ENCODE measurements around the gene ZNF778. TPM values are rescaled to one million over a fixed set of nuclear protein-coding genes. Genes with fewer than 3 reads are reported as not detected.

Gene ZNF778
- total RNA-seq, 2 donors from 2014 or later: 17.1 to 27.2 TPM

DNA sequence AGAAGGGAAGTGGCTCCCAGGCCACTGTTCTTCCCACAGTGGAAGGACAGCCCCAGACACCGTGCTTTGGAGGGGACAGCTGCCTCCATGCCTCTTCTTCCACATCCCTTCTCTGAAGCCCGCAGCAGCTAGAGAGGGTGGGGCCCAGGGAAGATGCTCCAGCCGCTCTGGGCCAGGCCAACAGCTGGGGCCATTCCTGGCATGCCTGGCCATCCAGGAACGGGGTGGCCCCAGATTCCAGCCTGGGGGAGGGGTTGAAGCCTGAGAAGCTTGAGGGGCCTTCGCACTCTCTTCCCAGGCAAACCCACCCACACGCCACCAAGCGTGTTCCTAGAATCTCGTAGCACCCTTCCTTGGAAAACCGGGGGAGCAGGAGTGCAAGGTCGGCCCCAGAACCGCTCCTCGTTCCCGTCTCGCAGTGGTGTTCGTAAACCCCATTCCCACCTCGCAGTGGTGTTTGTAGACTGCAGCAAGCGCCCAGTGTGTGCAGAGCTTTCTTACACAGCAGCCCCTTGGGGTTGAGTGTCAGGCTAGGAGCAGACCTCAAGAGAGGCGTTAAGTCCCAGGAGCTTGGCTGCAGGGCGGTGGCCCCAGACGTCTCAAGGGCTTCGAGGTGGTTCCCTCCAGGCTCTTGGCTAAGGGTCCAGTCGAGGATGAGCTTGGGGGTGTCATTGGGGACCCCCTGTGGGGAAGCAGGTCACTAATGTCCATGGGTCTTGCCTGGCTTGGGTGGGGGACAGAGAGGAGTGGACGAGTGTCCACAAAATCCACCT, 43.3 kb upstream of the ZNF778 start:
- DNase-seq (ENCODE audit: low spot score): no peak
- H3K9me3 ChIP-seq: no peaks in the 10 kb centered on the region
- H3K4me1 ChIP-seq (ENCODE audit: control insufficient read depth in 1 of 2, low read depth in 2 of 2): peaks cover 7 to 14% of the 10 kb centered on the region in 2 donors
- peaks cover 8% of the 10 kb centered on the region for H3K27me3 ChIP-seq (replicated peaks; ENCODE audit: insufficient read depth)
- no peak for TF ChIP-seq CTCF (IDR thresholded peaks at IDR 0.05)
- no peak overlapping the region for H3K4me3 ChIP-seq
- H3K27ac ChIP-seq: no peak overlapping the region
- H3K36me3 ChIP-seq: no peaks in the 10 kb centered on the region
- ATAC-seq (ENCODE audit: insufficient number of reproducible peaks, low FRiP score, low read depth): no peak

DNA sequence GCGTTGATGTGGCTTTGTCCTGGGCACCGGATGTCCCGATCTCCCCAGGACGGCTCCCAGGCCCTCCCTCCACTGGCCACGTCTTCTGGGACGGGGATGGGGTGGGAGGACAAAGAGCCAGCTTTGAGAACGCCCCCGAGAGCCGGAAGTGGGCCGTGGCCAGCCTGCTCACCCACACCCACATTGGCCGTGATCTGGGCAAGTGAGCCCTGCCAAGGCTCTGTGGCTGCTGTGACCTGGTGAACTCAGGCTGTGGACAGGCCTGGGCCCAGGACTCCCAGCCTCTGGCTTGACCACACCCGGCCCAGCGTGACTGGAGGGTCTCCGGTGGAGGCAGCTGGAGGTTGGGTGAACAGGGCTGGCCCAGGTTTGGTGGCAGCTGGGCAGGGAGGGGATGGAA, 42.6 kb upstream of the ZNF778 start:
- TF ChIP-seq CTCF (IDR thresholded peaks at IDR 0.05): no peak
- DNase-seq (ENCODE audit: low spot score): no peak
- Histone ChIP-seq H3K36me3 (no peaks in the 10 kb centered on the region), H3K4me3 (no peak overlapping the region), H3K4me1 (ENCODE audit: control insufficient read depth in 1 of 2, low read depth in 2 of 2) (peaks cover 7 to 14% of the 10 kb centered on the region in 2 donors), H3K9me3 (no peaks in the 10 kb centered on the region), H3K27me3 (replicated peaks; ENCODE audit: insufficient read depth) (peaks cover 8% of the 10 kb centered on the region), H3K27ac (no peak overlapping the region)
- no peak for ATAC-seq (ENCODE audit: insufficient number of reproducible peaks, low FRiP score, low read depth)

- ATAC-seq (ENCODE audit: insufficient number of reproducible peaks, low FRiP score, low read depth) (no peak), DNase-seq (ENCODE audit: low spot score) (no peak)
- peaks cover 5 to 11% of the 10 kb centered on the region in 2 donors for H3K4me1 ChIP-seq (ENCODE audit: control insufficient read depth in 1 of 2, low read depth in 2 of 2)
- no peak for TF ChIP-seq CTCF (IDR thresholded peaks at IDR 0.05)
- H3K4me3 ChIP-seq: no peak overlapping the region
- no peaks in the 10 kb centered on the region for H3K36me3 ChIP-seq
- peaks cover 5% of the 10 kb centered on the region for H3K27me3 ChIP-seq (replicated peaks; ENCODE audit: insufficient read depth)
- no peaks in the 10 kb centered on the region for H3K9me3 ChIP-seq
- H3K27ac ChIP-seq: no peak overlapping the region
These were observed 42.0 kb upstream of the ZNF778 start for GRCh38 chr16:89175280-89176146.

DNA sequence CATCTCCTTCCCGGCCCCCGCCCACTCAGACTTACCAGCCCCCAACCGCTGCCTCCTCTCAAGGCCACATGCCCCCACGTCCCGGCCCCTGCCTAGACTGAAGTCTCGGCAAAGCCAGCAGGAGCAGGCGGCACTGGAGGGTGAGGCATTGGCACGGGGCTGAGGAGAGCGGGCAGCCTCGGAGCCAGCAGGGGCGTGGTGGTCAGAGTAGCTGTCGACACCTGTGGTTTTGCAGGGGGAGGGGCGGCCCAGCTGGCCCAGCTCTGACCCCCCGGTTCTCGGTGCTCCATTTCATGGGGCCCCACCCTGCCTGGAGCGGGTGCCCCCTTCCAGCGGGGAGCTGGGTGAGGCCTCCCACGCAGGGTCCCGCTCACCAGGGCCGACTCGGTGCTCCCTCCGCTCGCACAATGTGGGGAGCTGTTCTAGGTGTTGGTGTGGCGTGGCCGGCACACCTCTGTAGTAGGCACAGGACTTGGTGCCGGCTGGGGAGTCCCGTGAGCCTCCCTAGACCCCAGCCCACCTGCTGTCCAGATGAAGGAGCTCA, 41.3 kb upstream of the ZNF778 start:
- Histone ChIP-seq H3K36me3 (no peaks in the 10 kb centered on the region), H3K9me3 (no peaks in the 10 kb centered on the region), H3K4me1 (ENCODE audit: control insufficient read depth in 1 of 2, low read depth in 2 of 2) (peaks cover 0 to 5% of the 10 kb centered on the region in 2 donors), H3K27ac (no peak overlapping the region), H3K4me3 (no peak overlapping the region), H3K27me3 (replicated peaks; ENCODE audit: insufficient read depth) (no peaks in the 10 kb centered on the region)
- ATAC-seq (ENCODE audit: insufficient number of reproducible peaks, low FRiP score, low read depth) (no peak), DNase-seq (ENCODE audit: low spot score) (no peak)
- TF ChIP-seq CTCF (IDR thresholded peaks at IDR 0.05): no peak

DNA sequence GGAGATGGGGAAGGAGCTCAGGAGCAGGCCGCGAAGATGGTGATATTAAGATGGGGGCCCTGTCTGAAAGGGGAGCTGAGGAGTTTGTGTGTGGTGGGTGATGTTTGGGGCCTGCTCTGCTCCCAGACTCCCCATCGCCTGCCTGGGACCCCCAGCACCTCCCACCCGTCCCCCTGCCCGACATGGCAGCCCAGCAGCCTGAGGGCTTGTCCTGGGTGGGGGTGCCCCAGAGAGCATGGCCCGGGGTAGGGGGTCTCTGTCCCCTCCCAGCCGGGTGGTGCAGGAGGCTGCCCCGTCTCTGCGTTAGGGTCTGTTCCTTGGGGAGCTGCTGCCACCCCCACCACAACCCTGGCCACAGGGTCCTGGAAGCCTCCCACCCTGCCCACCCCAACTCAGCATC, 40.8 kb upstream of the ZNF778 start:
- ATAC-seq (ENCODE audit: insufficient number of reproducible peaks, low FRiP score, low read depth): no peak
- H3K27me3 ChIP-seq (replicated peaks; ENCODE audit: insufficient read depth): no peaks in the 10 kb centered on the region
- no peak for TF ChIP-seq CTCF (IDR thresholded peaks at IDR 0.05)
- H3K4me3 ChIP-seq: no peak overlapping the region
- H3K27ac ChIP-seq: no peak overlapping the region
- H3K4me1 ChIP-seq (ENCODE audit: control insufficient read depth in 1 of 2, low read depth in 2 of 2): peaks cover 0 to 1% of the 10 kb centered on the region in 2 donors
- H3K36me3 ChIP-seq: no peaks in the 10 kb centered on the region
- no peaks in the 10 kb centered on the region for H3K9me3 ChIP-seq
- DNase-seq (ENCODE audit: low spot score): no peak
